ENCODE results near the gene CDC20.
"Not testable (repeated sequence)": the region's sequence is repeated elsewhere in the genome, so short reads cannot be mapped to it uniquely, and the experiment has no call there.

The CDC20 gene

GRCh38 chr1:43392702-43393101 is 33.9 kb downstream of the CDC20 start:
- Mint-ChIP-seq H3K27me3 (no peaks in the 10 kb centered on the region), H3K4me3 (no peak overlapping the region), H3K27ac (no peak overlapping the region), H3K36me3 (peaks cover 12 to 29% of the 10 kb centered on the region in 2 donors), H3K9me3 (no peaks in the 10 kb centered on the region), H3K4me1 (peaks cover 33 to 41% of the 10 kb centered on the region in 2 donors)
- ATAC-seq (replicated peaks) (no peak), DNase-seq (no peak)

GRCh38 chr1:43395523-43395922 is 36.7 kb downstream of the CDC20 start:
- Mint-ChIP-seq H3K27me3 (no peaks in the 10 kb centered on the region), H3K4me1 (peaks cover 18 to 20% of the 10 kb centered on the region in 2 donors), H3K27ac (no peak overlapping the region)

DNA sequence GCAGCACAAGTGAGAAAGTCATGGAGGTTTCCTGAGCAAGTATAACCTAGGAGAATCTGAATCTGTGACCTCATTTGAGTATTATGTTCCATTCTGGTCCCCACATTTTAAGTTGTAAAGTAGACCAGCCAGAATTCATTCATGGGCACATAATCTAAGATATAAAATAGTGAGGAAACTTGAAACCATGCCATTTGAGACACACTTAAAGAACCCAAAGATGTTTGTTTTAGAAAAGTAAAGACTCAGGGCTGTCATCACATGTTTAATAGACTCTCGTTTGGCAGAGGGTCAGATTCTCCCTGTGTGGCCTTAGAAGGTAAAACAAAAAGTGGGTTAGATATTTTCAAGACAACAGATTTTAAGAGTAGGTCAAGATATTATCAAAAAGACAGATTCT is 37.3 kb downstream of the CDC20 start:
- H3K27ac Mint-ChIP-seq: no peak overlapping the region
- H3K27me3 Mint-ChIP-seq: no peaks in the 10 kb centered on the region
- no peak overlapping the region for H3K4me3 Mint-ChIP-seq
- peaks cover 17 to 20% of the 10 kb centered on the region in 2 donors for H3K4me1 Mint-ChIP-seq
- peaks cover 7 to 32% of the 10 kb centered on the region in 2 donors for H3K36me3 Mint-ChIP-seq
- H3K9me3 Mint-ChIP-seq: no peaks in the 10 kb centered on the region
- ATAC-seq (replicated peaks) (no peak), DNase-seq (no peak)

More at GRCh38 chr1:43395523-43395922, 36.7 kb downstream of the CDC20 start:
- DNase-seq: no peak
- no peak for ATAC-seq (replicated peaks)
- no peak overlapping the region for H3K4me3 Mint-ChIP-seq
- no peaks in the 10 kb centered on the region for H3K9me3 Mint-ChIP-seq
- H3K36me3 Mint-ChIP-seq: peaks cover 7 to 32% of the 10 kb centered on the region in 2 donors

- Mint-ChIP-seq H3K27me3 (no peaks in the 10 kb centered on the region), H3K4me1 (peaks cover 22 to 33% of the 10 kb centered on the region in 2 donors), H3K27ac (no peak overlapping the region), H3K36me3 (peaks cover 13 to 45% of the 10 kb centered on the region in 2 donors), H3K9me3 (no peaks in the 10 kb centered on the region), H3K4me3 (no peak overlapping the region)
- DNase-seq (no peak), ATAC-seq (replicated peaks) (no peak)
Measured at GRCh38 chr1:43398227-43398626, 39.4 kb downstream of the CDC20 start.

DNA sequence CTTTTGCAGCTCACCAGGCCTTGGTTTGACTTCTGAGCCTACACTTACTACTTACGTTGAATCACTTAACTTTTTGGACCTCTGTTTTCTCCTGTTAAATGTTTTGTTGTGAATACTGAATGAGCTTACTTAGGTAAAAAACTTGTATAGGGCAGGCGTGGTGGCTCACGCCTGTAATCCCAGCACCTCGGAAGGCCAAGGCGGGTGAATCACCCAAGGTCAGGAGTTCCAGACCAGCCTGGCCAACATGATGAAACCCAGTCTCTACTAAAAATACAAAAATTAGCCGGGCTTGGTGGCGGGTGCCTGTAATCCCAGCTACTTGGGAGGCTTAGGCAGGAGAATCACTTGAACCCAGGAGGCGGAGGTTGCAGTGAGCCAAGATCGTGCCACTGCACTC is 41.7 kb downstream of the CDC20 start:
- not testable (repeated sequence) for H3K27ac Mint-ChIP-seq; DNase-seq; H3K27me3 Mint-ChIP-seq; ATAC-seq (replicated peaks); H3K9me3 Mint-ChIP-seq; H3K4me3 Mint-ChIP-seq
- Mint-ChIP-seq H3K36me3 (peaks cover 25 to 52% of the 10 kb centered on the region in 2 donors), H3K4me1 (peaks cover 17 to 25% of the 10 kb centered on the region in 2 donors)

- peak overlapping the region; percentile 7 for H3K27ac Mint-ChIP-seq
Measured at GRCh38 chr1:43402089-43402865, 43.5 kb downstream of the CDC20 start.

DNA sequence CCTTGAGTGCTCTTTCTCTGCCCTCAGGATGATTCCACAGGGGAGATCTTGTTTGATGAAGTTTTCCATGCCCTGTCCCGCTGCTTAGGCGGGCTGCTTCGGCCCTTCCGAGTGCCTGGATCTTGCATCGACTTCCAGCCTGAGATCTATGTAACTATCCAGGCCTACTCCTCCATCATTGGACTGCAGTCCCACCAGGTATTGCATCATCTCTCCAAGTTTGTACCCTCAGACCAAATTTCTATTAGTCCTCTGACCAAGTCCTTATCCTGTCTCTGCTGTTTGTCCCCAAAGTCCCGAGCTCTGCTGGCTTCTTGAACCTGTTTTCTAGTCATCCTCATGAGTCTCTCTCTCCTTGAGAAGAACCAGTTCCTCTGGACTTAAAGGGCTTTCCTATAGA is 45.6 kb downstream of the CDC20 start:
- ATAC-seq (replicated peaks) (no peak), DNase-seq (no peak)
- Mint-ChIP-seq H3K36me3 (peaks cover 39 to 56% of the 10 kb centered on the region in 2 donors), H3K4me3 (no peak overlapping the region), H3K27ac (no peak overlapping the region), H3K9me3 (no peaks in the 10 kb centered on the region), H3K4me1 (peaks cover 13 to 16% of the 10 kb centered on the region in 2 donors), H3K27me3 (no peaks in the 10 kb centered on the region)

More at GRCh38 chr1:43402089-43402865, 43.5 kb downstream of the CDC20 start:
- Mint-ChIP-seq H3K4me3 (no peak overlapping the region), H3K9me3 (no peaks in the 10 kb centered on the region), H3K4me1 (peaks cover 13 to 16% of the 10 kb centered on the region in 2 donors), H3K36me3 (peaks cover 32 to 57% of the 10 kb centered on the region in 2 donors), H3K27me3 (no peaks in the 10 kb centered on the region)
- DNase-seq (no peak), ATAC-seq (replicated peaks) (no peak)

- DNase-seq: no peak
- Mint-ChIP-seq H3K27ac (no peak overlapping the region), H3K9me3 (no peaks in the 10 kb centered on the region), H3K4me3 (no peak overlapping the region), H3K27me3 (no peaks in the 10 kb centered on the region), H3K36me3 (peaks cover 40 to 58% of the 10 kb centered on the region in 2 donors), H3K4me1 (peaks cover 13 to 14% of the 10 kb centered on the region in 2 donors)
- ATAC-seq (replicated peaks): no peak
Measured at GRCh38 chr1:43405219-43405875, 46.6 kb downstream of the CDC20 start.

DNA sequence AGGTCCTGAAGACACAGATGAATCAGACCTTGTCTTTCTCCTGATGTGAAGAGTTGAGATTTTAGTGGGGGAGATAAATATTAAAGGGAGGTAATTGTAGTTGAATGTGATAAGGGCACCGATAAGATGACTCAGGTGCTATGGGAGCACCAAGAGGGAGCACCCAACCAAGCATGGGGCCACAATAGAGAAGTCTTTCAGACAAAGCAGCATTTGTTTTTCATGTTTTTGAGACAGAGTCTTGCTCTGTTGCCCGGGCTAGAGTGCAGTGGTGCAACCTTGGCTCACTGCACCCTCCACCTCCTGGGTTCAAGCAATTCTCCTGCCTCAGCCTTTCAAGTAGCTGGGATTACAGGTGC is 47.1 kb downstream of the CDC20 start:
- no peak overlapping the region for H3K4me3 Mint-ChIP-seq
- no peaks in the 10 kb centered on the region for H3K9me3 Mint-ChIP-seq
- DNase-seq (no peak), ATAC-seq (replicated peaks) (no peak)
- H3K27me3 Mint-ChIP-seq: no peaks in the 10 kb centered on the region
- H3K27ac Mint-ChIP-seq: no peak overlapping the region
- peaks cover 40 to 57% of the 10 kb centered on the region in 2 donors for H3K36me3 Mint-ChIP-seq
- peaks cover 13% of the 10 kb centered on the region in 2 donors for H3K4me1 Mint-ChIP-seq

DNA sequence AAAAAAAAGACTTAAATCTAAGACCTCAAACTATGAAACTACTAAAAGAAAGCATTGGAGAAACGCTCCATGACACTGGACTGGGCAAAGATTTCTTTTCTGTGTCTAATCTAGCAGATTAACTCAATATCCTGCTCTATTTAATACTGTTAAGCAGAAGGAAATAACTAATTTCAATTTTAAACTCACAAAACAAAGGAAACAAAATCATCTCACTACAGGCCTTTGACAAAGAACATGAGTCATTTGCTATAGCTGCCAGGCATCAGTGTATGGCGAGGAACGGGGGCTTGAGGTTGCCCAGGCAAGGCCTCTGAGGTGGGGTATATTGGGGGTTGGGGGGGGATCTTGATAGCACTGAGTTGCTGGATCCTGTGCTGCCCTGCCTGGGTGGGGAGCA is 51.8 kb downstream of the CDC20 start:
- DNase-seq: no peak
- Mint-ChIP-seq H3K4me3 (no peak overlapping the region), H3K27me3 (no peaks in the 10 kb centered on the region), H3K9me3 (no peaks in the 10 kb centered on the region), H3K27ac (no peak overlapping the region), H3K36me3 (peaks cover 34 to 50% of the 10 kb centered on the region in 2 donors), H3K4me1 (peaks cover 0 to 2% of the 10 kb centered on the region in 2 donors)
- no peak for ATAC-seq (replicated peaks)
